ENCODE data around the gene AVPI1.
"Not testable (repeated sequence)": the region's sequence is repeated elsewhere in the genome, so short reads cannot be mapped to it uniquely, and the experiment has no call there.

AVPI1 gene

GRCh38 chr10:97711640-97712572 is 24.9 kb upstream of the AVPI1 start:
- DNase-seq, result no peak

DNA sequence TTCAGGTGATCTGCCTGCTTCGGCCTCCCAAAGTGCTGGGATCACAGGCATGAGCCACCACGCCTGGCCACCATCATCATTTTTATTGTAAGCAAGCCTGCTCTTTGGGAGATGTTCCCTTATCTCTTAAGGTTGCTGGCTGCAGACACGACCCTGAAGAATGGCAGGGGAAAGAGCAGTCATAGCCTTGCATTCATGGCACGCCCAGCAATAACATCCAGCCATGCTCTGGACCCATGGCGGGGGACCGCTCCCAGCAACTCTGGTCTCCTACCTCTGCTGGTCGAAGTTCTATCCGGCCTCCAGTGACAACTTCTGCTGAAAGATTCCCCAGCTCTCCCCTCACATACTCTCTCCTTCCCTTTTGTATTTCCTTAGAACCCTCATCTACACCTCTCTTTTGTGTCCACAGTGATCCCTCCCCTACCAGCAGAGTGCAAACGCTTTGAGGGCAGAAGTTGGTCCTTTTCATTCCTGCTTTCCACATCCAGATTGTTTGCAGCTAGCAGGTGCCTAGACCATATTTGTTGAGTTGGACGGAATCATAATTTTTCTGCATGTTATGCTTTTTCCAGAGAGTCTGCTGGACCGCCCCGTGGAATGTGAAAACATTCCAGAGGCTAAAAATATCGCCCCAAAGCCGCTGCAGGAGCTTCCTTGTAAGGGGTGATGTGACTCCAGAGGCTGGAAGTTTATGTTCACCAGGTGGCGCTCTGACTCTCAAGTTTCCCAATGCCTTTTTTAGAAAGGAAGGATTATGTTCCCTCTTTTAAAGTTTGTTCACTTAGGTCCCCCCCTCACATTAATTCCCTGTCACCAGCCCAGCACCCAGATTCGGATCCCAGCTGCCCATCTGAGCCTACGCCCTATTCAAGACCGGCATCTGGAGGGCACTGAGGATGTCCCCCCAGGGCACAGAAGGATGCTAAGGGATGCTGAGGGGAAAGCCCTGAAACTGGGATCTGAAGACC is 22.2 kb upstream of the AVPI1 start:
- peak in 1 of 2 experiments; percentile 6 for DNase-seq

DNA sequence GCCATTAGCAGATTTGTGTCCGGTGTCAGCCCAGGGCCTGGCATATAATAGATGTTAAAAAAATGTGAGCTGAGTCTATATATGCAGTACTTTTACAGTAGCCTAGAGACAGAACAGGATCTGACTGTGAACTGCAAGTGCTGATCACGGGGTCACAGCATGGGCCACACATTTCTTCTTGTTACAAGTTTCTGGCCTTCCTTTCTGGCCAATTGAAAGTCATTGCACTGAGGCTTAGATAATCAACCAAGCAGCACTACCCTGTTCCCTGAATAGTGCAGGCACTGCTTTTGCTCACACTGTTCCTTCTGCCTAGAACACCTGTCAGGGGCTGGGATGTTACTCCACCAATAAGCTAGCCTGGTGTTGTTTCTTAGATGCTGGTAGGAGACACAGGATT is 21.1 kb upstream of the AVPI1 start:
- DNase-seq, result no peak

DNA sequence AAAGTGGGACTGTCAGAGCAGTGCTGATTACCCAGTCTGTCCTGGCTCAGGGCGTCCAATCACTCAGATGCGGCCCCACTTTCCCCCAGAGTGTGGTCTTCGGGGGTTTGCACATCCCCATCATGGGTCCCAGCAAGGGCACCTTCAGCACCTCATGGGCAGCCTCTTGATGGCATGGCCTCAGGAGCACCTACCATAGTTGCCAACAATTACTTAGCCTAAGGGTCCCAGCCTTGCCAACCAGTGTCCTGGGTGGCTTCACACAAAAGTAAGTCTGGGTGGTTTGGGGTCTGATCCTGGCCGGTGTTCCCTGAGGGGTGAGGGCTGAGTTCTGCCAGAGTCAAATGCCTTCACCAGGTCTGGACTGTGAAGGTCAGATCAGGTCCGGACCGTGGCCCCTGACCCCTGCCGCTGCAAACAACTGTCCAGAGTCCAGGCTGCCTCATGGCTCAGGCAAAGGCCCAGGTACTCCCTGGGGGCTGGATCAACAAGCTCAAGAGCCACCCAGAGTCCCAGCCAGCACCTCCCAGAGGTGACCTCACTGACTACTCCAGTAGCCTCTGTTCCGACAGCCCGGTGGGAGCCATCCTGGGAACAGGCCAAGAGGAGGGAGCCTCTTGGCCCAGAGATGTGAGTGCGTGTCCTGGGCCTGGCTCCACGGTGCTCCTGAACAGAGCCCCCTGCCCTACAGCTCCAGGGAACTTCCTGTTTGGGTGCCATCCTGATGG is 20.3 kb upstream of the AVPI1 start:
- DNase-seq, result no peak

DNA sequence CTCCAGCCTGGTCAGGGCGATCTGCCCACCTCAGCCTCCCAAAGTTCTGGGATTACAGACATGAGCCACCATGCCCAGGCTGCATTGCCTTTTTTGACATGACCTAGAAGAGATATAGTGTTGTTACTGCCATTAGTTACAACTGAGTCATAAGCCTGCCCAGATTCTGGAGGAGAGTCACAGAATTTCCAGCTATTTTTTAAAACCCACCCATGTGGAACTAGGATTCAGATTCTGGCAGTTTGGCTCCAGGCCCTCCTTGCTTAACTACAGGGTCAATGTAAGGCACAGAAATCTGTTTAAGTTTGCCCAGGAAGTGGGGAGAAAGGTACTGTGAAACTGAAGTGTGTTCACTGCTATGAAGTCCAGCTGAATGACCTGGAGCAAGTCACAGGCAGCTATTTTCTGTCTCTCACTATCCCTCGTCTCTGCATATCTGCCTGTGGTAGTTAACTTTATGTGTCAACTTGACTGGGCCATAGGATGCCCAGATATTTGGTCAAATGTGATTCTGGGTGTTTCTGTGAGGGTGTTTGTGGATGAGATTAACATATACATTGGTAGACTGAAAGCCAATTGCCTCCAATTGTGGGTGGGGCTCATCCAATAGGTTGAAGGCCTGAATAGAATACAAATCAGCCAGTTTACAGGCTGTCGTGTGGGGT is 18.1 kb upstream of the AVPI1 start:
- no peak for DNase-seq

- DNase-seq, result no peak
Observed at GRCh38 chr10:97704341-97704740, 17.3 kb upstream of the AVPI1 start.

DNA sequence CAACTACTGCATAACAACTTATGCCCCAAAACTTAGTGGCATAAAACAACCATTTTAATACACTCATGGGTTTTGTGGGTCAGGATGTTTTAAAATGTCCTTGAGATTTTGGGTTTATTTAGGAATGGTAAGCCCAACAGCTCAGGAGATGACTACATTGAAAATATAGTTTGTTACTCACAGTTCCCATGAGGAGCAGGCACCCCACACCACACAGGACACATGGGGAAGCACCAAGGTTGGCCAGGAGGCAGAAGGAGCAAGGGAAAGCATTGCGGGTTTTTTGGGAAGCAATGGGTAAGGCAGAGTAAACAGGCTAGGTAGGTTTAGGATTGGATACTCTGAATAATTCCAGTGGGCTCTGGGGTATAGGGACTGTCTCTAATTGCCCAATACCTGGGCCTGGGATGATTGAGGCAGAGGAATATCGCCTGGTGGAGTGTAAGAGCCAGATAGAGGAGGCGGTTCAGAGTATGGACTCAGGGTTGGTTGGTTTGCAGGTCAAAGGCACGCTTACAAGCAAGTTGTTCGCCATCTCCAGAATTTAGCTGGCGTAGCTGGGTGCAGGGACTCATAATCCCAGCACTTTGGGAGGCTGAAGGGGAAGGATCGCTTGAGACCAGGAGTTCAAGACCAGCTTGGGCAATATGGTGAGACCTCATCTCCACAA is 16.5 kb upstream of the AVPI1 start:
- no peak for DNase-seq

GRCh38 chr10:97701438-97702069 is 14.5 kb upstream of the AVPI1 start:
- DNase-seq, result peak; percentile 32 to 44

DNA sequence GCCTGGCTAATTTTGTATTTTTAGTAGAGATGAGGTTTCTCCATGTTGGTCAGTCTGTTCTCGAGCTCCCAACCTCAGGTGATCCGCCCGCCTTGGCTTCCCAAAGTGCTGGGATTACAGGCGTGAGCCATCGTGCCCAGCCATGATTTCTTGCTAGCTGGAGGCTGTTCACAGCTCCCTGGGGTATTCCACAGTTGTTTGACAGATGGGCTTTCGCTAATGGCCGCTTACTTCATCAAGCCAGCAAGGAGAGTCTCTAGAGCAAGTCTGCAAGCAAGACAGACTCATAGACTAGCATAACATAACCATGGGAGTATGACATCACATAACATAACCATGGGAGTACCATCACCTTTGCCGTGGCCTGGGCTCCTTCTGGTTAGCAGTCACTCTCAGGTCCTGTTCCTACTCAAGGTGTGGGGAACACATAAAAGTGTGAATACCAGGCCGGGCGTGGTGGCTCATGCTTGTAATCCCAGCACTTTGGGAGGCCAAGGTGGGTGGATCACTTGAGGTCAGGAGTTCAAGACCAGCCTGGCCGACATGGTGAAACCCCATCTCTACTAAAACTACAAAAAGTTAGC is 11.1 kb upstream of the AVPI1 start:
- not testable (repeated sequence) for DNase-seq

DNA sequence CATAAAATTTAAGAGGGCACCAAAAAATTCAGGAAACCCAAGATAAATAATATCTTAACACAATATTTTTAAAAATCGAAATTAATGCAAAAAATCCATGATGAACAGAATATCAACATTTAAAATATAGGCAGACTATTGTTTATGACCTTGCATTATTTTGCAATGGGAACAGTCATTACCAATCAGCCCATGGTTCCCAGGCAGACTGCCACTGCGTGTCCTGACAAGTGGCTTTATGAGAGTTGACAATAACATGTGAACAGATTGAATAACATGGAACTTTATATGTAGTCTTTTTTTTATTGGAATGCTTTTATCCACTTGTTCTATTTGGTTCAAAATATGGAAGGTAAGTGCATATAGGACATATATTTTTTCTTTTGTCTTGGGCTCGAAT is 3.1 kb upstream of the AVPI1 start:
- no peak for DNase-seq

- DNase-seq, result no peak
Observed at GRCh38 chr10:97689559-97690020, 2.5 kb upstream of the AVPI1 start.

DNA sequence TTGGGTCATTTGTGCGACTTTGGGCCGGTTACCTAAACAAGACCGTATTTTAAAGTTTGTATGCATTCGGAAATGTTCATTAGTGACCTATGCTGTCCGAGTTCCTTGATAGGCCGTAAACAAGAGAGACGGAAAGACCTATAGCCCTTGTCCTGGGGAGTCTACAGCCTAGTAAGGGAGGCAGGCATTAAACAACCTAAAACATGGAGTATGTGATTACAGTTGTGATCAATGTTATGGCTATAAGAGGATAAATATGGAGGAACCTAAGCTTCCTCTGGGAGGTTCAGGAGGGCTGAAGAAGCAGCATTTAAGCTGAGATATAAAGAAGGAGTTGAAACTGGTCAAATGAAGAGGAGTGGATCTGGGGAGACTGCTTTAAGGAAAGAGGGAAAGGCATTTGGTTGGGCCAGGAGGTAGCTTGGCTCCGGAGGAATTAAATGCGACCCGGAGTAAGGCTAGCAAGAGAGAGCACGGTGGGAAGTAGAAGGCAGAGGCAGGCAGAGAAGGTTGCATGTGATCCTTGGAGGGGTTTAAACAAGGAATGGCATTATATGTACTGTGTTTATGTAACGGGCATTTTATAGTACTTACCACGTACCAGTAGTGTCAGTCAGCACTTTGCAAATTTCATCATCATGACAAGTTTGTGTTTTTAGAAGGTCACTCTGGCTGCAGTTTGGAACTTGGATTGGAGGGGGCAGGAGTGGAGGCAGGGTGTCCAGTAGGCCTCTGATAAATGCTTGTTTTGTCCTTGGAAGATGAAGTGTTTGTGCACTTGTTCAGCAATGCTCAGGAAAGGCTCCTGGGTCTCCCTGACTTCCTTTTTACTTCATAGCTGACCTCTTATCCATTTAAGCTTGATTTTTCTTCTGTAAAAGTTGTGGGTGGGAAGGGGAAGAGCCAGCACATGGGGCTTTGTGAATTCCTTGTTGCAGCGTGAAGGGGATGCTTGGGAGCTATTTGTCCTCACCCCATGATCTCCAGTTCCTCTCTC is 1.0 kb upstream of the AVPI1 start:
- DNase-seq, result no peak

GRCh38 chr10:97686301-97686961 is 610 bp downstream of the AVPI1 start:
- DNase-seq, result no peak

GRCh38 chr10:97685395-97685958 is 1.6 kb downstream of the AVPI1 start:
- no peak for DNase-seq

DNA sequence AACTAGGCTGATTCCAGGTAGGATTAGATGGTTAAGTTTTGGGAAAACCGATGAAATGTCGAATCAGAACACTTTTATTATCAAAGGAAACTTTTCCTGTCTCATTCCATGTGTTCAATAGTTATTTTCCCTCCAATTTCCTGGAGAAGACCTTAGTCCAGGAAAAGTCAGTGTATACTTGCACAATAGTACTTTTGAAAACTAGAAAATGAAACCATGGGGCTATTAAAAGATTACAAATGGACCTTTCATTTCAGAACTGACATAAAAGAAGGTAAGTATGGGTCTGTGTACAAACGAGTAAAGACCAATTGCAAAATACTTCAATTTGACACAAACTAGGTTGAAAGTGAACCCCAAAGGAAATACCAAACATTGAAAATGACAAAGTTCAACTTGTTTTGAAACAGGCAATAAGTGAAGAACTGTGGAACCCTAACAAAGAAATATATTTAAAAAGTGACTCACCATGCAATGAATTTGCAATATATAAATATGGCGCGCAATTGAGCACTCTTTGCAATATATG is 2.1 kb downstream of the AVPI1 start:
- no peak for DNase-seq

DNA sequence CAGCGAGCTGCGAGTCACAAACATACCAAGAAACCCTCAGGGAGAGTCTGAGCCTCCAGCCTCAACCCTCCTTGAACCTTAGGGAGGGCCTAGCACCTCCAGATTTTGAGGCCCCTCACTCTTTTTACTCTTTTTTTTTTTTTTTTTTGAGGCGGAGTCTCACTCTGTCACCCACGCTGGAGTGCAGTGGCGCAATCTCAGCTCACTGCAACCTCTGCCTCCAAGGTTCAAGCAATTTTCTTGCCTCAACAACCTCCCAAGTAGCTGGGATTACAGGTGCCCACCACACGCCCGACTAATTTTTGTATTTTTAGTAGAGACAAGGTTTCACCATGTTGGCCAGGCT is 2.7 kb downstream of the AVPI1 start:
- not testable (repeated sequence) for DNase-seq

- DNase-seq, result no peak
Observed at GRCh38 chr10:97683556-97684367, 3.3 kb downstream of the AVPI1 start.

All from NCI-H2081 (cell line).